ENCODE results near the gene TMEM108.

- no peak for TF ChIP-seq CTCF (IDR thresholded peaks at IDR 0.05 in 2 of 3, conservative IDR thresholded peaks at IDR 0.05 in 1 of 3; ENCODE audit: borderline replicate concordance in 1 of 3, insufficient read depth in 1 of 3, low read depth in 2 of 3, low read length in 2 of 3)
- TF ChIP-seq, protein P1, sequence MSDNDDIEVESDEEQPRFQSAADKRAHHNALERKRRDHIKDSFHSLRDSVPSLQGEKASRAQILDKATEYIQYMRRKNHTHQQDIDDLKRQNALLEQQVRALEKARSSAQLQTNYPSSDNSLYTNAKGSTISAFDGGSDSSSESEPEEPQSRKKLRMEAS (IDR thresholded peaks at IDR 0.05): no peak
- no peak for TF ChIP-seq REST (IDR thresholded peaks at IDR 0.05; ENCODE audit: low read depth)
- no peak for TF ChIP-seq SIN3A (IDR thresholded peaks at IDR 0.05; ENCODE audit: low read depth)
- no peak for TF ChIP-seq EZH2 (IDR thresholded peaks at IDR 0.05)
- no peak for TF ChIP-seq SP1 (IDR thresholded peaks at IDR 0.05; ENCODE audit: low read depth)
- TF ChIP-seq YY1 (IDR thresholded peaks at IDR 0.05; ENCODE audit: extremely low read depth, insufficient replicate concordance, low read depth, low read length): no peak
- TF ChIP-seq POLR2A (IDR thresholded peaks at IDR 0.05; ENCODE audit: borderline replicate concordance, extremely low read depth, insufficient read depth, insufficient read length): no peak
- TF ChIP-seq ELF1 (IDR thresholded peaks at IDR 0.05; ENCODE audit: borderline replicate concordance, low read depth): no peak
- TF ChIP-seq EZH2phosphoT487 (IDR thresholded peaks at IDR 0.05; ENCODE audit: borderline replicate concordance): no peak
- no peak for TF ChIP-seq ZBTB33 (IDR thresholded peaks at IDR 0.05; ENCODE audit: extremely low read depth, insufficient replicate concordance, low read length)
- no peak for TF ChIP-seq POLR2AphosphoS5 (IDR thresholded peaks at IDR 0.05; ENCODE audit: low read depth, low read length)
- no peak for TF ChIP-seq RAD21 (IDR thresholded peaks at IDR 0.05; ENCODE audit: low read depth)
- no peak for TF ChIP-seq JUND (IDR thresholded peaks at IDR 0.05)
Observed at GRCh38 chr3:133066026-133066425, 27.8 kb downstream of the TMEM108 start.
